RCC 7860 (cell line): Measurements from ENCODE around the gene STXBP3.
A peak's percentile ranks its signal among the peaks of the same experiment; 100 is the strongest.

Source experiments
- DNase-seq: peaks from one replicate; pipeline ENCODE4 v3.0.0-alpha.2; 2015; ENCODE audit warnings: low spot score
- FAIRE-seq: peaks from 2 replicates; lab custom pipeline; 2012; peaks lifted over from hg19 to GRCh38; lab: Jason Lieb, UNC

The STXBP3 gene

DNA sequence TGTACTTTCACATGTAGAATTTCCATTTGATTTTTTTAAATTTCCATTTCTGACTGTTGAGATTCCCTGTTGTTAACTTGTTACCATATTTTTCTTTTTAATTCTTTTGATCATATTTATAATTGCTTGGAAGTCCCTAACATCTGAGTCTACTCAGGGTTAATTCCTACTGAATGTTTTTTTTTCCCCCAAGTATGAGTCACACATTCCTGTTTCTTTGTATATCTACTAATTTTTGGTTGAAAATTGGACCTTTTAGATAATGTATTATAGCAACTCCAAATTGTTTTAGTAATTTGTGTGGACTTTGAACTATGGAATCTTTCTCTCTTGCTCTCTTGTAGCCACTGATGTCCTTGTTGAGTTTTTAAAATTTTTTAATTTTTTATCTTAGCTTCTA, 54.6 kb downstream of the STXBP3 start:
- no peak for DNase-seq
- FAIRE-seq, result peak; percentile 70

DNA sequence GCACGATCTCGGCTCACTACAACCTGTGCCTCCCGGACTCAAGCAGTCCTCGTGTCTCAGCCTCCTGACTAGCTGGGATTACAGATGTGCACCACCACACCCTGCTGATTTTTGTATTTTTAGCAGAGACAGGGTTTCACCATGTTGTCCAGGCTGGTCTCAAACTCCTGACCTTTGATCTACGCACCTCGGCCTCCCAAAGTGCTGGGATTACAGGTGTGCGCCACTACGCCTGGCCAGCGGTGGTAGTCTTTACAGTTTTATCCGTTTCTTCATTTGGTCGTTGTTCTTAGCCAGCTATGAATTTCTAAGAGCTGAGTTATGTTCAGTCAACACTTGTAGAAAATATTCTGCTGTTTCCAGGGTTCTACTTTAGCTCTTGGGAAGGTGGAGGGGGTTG, 57.1 kb downstream of the STXBP3 start:
- no peak for FAIRE-seq

DNA sequence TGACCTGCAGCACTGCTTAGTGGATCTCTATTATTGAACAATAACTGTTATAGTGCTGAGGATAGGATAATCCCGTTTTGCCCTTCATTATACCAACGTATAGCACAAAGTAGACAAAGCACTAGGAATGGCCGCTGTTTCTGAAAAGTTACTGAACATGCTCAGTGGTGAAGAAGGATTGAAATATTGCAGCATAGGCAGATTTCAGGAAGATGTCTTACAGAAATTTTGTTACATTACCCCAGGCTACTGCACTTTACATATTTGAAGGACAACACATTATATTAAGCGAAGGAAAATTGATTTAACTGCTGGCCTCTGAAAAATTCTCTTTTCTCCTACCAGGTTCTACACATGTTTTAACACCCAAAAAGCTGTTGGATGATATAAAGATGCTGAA, 62.0 kb downstream of the STXBP3 start:
- FAIRE-seq (no peak), DNase-seq (no peak)

More for the DNA sequence above, 57.1 kb downstream of the STXBP3 start:
- DNase-seq, result no peak

- DNase-seq, result no peak
- FAIRE-seq, result no peak
These were observed 65.1 kb downstream of the STXBP3 start for GRCh38 chr1:108811611-108812010.

DNA sequence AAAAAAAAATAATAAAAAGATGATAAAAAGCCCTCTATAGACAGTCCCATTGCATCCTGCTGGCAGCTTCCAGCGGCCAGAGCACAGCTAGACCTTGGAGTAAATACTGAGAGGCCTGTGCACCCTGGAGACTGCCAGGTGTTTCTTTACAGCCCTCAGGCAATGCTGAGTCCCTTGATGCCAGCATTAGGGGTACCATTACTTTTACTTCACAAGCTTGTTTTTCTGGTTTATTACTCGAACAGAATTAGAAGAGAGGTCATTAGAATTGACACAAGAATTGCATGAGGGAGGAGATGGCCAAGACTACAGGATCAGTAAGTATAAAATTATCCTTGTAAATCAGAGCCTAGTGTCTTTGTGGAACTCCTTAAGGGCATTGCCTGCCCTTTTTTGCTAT, 66.9 kb downstream of the STXBP3 start:
- no peak for FAIRE-seq
- no peak for DNase-seq

DNA sequence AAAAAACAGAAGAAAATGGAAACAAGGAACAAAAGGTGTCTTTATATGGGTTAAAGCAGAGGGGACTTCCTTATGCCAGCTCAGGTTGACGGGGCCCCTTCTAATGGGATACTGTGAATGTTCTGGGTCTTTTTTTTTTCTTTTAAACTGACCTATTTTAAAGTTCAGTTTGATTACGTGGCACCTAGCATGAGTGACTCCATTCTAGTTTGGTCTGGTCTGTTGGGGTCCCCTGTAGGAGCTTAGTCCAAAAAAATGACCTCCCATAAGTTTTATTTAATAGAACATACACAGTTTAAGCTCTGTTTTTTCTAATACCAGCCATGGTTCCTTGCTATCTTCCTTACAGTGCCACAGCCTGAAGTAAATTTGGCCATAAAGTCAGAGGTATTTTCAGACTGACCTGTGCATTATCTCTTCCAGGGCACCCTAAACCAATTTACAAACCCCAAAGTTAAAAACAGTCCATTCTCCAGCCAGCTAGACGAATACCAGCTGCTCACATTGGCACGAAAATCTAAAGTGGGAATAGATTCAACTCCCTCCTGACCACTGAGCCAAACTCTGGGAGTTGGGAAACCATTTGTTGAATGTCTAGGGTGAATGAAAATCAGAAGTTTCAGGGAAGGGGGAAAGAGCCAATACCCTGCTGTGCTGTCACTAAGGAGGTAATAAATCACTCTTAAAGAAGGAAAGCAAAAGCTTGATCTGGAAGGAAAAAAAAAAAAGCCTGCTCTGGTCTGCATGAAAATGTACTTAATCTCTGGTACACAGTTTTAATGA, 68.1 kb downstream of the STXBP3 start:
- no peak for DNase-seq
- FAIRE-seq, result no peak

DNA sequence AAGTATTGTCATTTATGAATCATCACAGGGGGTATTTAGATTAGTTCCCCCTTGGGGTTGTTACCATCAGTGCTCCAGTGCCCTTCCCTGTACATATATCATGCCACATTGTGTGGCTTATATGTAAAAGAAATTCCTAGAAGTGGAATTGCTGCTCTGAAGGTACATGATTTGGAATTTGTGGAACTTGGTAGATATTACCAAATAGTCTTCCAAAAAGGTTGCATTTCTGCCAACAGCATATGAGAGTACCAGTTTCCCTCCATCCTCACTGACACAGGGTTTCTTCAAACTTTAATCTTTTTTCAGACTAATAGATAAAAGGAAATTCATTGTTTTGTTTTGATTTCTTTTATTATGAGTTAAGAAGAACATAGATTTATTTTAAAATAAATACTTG, 69.1 kb downstream of the STXBP3 start:
- FAIRE-seq, result peak; percentile 4
- DNase-seq, result no peak

DNA sequence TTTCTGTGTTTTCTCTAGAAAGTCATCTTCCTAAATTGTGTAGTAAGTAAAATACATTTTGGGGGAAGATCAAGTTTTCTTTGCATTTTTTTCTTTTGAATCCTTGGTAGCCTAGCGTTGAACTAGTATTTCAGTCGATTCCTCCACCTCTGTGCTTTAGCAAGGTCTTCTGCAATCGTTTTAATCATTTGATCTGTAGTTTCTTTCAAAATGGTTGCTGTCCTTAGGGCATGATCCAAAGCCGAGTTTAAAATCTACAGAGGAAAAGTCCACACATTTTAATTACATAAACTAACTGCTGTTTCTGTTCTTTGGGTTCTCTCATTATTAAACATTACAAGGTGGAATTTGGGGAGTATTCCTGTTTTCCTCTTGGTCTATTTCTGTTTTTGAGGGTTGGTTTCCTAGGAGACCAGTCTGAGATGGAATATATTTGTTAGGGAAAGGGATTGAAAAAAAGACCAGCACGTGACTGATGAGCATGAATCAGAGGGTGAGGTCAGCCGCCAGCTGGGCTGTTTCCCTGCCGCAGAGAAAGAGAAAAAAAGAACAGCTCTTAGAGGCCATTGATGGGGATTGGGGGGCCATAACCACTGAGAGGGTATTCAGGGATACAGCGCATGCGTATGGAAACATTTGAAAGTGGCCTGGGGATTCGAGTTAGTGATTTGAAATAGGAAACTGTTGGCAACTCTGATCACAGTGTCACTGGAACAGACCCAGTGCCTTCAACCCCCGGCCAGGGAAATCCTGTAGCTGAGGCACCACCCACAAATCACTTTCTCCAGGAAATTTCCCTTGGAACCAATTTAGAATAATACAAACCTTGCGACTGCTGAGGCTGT, 69.8 kb downstream of the STXBP3 start:
- peak; percentile 72 for FAIRE-seq
- DNase-seq, result peak; percentile 89

GRCh38 chr1:108817016-108817415, 70.5 kb downstream of the STXBP3 start:
- DNase-seq (peak; percentile 88), FAIRE-seq (peak; percentile 81)

- no peak for FAIRE-seq
- DNase-seq, result no peak
These were observed 71.3 kb downstream of the STXBP3 start for GRCh38 chr1:108817811-108818210.

DNA sequence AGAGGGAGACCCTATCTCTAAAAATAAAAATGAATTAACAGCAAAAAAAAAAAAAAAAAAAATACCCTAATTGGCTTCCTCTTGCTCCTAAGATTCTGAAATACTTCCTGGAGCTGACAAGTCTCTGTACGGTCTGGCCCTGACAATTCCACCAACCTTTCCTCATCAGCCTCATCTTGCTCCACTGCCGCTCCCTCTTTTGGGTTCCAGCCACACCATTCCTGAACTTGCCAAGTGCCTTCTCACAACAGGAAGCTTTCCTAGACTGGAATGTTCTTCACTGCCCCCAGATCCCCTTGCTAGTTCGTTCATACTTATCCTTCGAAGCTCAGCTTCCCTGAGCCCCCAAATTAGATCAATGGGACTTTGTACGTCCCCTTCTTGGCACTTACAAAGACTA, 73.4 kb downstream of the STXBP3 start:
- FAIRE-seq (no peak), DNase-seq (no peak)

GRCh38 chr1:108823632-108824031, 77.2 kb downstream of the STXBP3 start:
- DNase-seq, result no peak
- no peak for FAIRE-seq

DNA sequence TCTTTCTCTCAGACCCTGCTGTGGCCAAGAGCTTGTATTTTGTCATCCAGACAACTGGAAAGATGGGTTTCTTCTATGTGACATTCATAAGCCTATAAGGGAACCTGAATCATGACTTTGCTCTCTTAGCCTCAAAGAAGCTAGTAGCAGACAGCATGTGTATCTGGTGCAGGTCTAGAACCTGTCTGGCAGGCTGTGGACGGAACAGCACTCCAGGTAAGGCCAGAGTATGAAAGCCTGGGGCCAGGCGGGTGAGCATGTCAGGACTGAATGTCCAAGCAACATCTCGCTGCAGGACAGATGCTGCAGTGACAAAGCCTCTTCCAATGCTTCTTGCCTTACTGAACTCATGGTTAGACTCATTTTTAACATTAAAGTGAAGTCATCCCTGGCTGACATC, 77.6 kb downstream of the STXBP3 start:
- DNase-seq, result no peak
- no peak for FAIRE-seq

GRCh38 chr1:108826081-108826635, 79.7 kb downstream of the STXBP3 start:
- FAIRE-seq (no peak), DNase-seq (no peak)

DNA sequence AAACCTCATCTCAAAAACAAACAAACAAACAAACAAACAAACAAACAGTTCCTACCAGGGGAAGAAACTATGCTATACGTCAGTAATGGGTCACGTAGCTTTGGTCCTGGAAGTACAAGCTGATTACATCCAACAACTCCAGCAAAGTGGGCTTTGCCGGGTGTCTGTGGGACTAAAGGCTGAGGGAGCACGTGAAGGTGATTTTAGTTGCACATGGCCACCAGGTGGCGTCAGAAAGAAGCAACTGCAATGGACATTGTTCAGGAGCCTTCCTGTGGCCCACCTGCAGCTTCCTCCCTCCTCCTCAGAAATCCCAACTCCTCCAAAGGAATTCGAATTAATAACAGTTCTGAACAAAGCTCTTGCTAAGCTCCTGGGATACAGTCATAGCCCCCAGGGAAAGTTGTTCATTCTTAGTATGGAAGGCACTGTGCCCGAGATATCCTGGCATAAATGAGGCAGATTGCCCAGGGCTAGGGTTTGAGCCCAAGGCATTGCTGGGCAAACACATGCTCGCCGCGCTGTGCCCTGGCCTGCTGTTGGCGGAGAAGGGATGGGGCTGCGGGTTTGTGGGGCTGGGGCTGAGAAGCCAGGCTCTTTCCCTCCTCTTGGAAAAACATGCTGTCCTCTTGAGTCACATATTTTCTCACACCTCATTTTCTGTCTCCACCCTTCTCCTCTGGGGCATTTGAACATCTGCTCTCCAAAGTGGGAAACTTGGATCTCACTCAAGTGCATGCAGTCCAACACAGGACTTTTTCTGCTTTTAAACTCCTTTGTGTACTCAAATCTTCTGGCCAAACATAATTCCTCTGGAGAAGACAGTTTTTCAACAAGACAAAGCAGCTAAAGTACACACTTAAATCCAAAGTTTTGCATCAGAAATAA, 81.8 kb downstream of the STXBP3 start:
- DNase-seq (peak; percentile 60), FAIRE-seq (no peak)

GRCh38 chr1:108829498-108829916, 83.0 kb downstream of the STXBP3 start:
- FAIRE-seq (peak; percentile 80), DNase-seq (peak; percentile 66)

DNA sequence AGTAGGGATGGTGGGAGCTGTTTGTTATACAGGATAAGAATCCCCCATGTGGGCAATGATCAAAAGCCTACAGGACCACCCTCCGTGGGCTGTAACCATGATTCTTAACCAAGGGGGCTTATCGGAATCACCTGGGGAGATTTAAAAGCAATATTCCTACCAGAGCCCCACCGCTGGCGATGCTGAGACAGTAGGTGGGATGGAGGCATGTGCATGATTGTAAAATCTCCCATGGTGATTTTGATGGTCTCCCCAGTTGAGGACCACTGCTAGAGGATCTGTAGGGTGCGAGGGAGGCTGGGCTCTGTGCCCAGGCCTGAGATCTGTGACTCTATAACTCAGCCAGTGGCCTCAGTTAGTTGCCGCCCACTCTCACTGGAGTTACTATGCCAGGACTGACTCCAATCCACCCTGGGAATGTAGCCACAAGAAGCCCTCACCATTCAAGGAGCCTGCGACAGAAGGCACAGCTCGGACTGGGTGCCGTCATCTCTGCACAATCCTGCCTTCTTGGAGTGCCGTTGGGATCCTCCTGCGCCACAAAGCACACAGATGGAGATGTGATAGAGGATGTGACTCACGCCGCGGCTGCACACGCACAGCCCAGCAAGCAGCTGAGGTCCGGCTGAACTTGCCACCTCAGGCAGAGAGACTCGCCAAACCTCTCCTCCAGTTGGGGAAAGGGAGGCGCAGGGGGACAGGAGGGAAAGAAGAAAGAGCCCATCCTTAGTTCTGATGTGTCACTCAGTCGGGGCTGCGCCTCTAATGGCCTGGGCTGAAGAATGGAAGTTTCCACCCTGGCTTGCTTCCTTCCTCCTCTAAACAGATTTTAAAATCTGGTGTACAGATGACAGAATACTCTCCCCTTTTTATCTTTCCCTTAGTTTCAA, 83.9 kb downstream of the STXBP3 start:
- peak; percentile 93 for FAIRE-seq
- DNase-seq, result peak; percentile 98

- DNase-seq (no peak), FAIRE-seq (no peak)
These were observed 84.8 kb downstream of the STXBP3 start for GRCh38 chr1:108831225-108831624.

DNA sequence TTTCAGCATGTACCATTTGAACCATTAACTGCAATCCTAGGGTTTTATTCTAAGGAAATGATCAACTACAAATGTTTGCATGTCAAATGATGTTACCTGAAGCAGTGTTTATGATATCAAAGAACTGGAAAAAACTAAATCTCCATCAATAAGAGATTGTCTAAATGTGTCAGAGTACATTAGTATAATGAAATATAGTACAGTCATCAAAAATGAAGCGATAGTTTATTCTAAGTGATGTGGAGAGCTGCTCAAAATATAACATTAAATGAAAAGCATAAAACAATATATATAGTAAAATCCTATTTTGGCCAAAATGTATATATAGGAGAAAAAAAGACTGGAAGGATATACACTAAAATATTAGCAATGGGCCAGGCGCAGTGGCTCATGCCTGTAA, 86.5 kb downstream of the STXBP3 start:
- no peak for FAIRE-seq
- DNase-seq, result no peak

GRCh38 chr1:108841703-108842102, 95.2 kb downstream of the STXBP3 start:
- no peak for DNase-seq
- no peak for FAIRE-seq
